HG02852 (cell line): Measurements from ENCODE around the gene GABBR2.

Source experiments
- ATAC-seq: cut with Tn5 transposase; IDR thresholded peaks from one replicate; pipeline ENCODE4 v1.9.1; 2021; ENCODE audit warnings: mild to moderate bottlenecking, moderate library complexity; ENCODE audit not compliant: unreplicated experiment

Gene GABBR2

GRCh38 chr9:98551511-98552286 is 157.0 kb downstream of the GABBR2 start:
- ATAC-seq, result no peak

GRCh38 chr9:98550206-98550820 is 158.4 kb downstream of the GABBR2 start:
- ATAC-seq, result no peak

- no peak for ATAC-seq
Measured at GRCh38 chr9:98549401-98549800, 159.3 kb downstream of the GABBR2 start.

GRCh38 chr9:98547606-98548005 is 161.1 kb downstream of the GABBR2 start:
- ATAC-seq, result no peak

GRCh38 chr9:98545021-98545420 is 163.7 kb downstream of the GABBR2 start:
- ATAC-seq, result no peak

- no peak for ATAC-seq
Measured at GRCh38 chr9:98541684-98542230, 167.0 kb downstream of the GABBR2 start.

- ATAC-seq, result no peak
Measured at GRCh38 chr9:98540476-98540875, 168.3 kb downstream of the GABBR2 start.

- ATAC-seq, result no peak
Measured at GRCh38 chr9:98539954-98540353, 168.8 kb downstream of the GABBR2 start.

GRCh38 chr9:98538626-98539031 is 170.1 kb downstream of the GABBR2 start:
- no peak for ATAC-seq

- no peak for ATAC-seq
Measured at GRCh38 chr9:98538203-98538602, 170.5 kb downstream of the GABBR2 start.

- no peak for ATAC-seq
Measured at GRCh38 chr9:98536542-98537173, 172.1 kb downstream of the GABBR2 start.

- no peak for ATAC-seq
Measured at GRCh38 chr9:98533866-98534265, 174.9 kb downstream of the GABBR2 start.

- no peak for ATAC-seq
Measured at GRCh38 chr9:98533132-98533531, 175.6 kb downstream of the GABBR2 start.

- ATAC-seq, result no peak
Measured at GRCh38 chr9:98532574-98532973, 176.2 kb downstream of the GABBR2 start.

GRCh38 chr9:98532147-98532546 is 176.6 kb downstream of the GABBR2 start:
- ATAC-seq, result no peak

GRCh38 chr9:98530806-98531386 is 177.8 kb downstream of the GABBR2 start:
- ATAC-seq, result no peak

GRCh38 chr9:98530275-98530674 is 178.5 kb downstream of the GABBR2 start:
- ATAC-seq, result no peak

GRCh38 chr9:98529841-98530240 is 178.9 kb downstream of the GABBR2 start:
- ATAC-seq, result no peak

- no peak for ATAC-seq
Measured at GRCh38 chr9:98523231-98523901, 185.4 kb downstream of the GABBR2 start.

- ATAC-seq, result no peak
Measured at GRCh38 chr9:98522487-98522886, 186.2 kb downstream of the GABBR2 start.

- ATAC-seq, result no peak
Measured at GRCh38 chr9:98521141-98521540, 187.6 kb downstream of the GABBR2 start.
